H9 (cell line): ENCODE results near the gene UBAC2. TPM values are rescaled to one million over a fixed set of nuclear protein-coding genes. Genes with fewer than 3 reads are reported as not detected.

Experiments
- DNase-seq: peaks from one replicate; pipeline ENCODE4 v3.0.0-alpha.2; 2017
- H2AFZ ChIP-seq: one replicate; pipeline ENCODE4 v1.6.1; 2013; ENCODE audit warnings: mild to moderate bottlenecking, low read length, control low read depth, moderate library complexity
- H2AK5ac ChIP-seq: 2 replicates; pipeline ENCODE4 v1.6.1; 2013; ENCODE audit warnings: low read length, control low read depth, mixed read lengths; ENCODE audit not compliant: insufficient read length
- H2BK120ac ChIP-seq: one replicate; pipeline ENCODE4 v1.6.1; 2013; ENCODE audit warnings: low read depth, mild to moderate bottlenecking, low read length, control low read depth, inconsistent platforms; ENCODE audit not compliant: poor library complexity, severe bottlenecking
- H2BK12ac ChIP-seq: 2 replicates; pipeline ENCODE4 v1.6.1; 2013; ENCODE audit warnings: low read length, control low read depth, mixed read lengths, low read depth; ENCODE audit not compliant: insufficient read length
- H2BK15ac ChIP-seq: 2 replicates; pipeline ENCODE4 v1.6.1; 2013; ENCODE audit warnings: low read depth, low read length, control low read depth
- H2BK20ac ChIP-seq: one replicate; pipeline ENCODE4 v1.6.1; 2013; ENCODE audit warnings: low read depth, mild to moderate bottlenecking, low read length, control low read depth, inconsistent platforms; ENCODE audit not compliant: poor library complexity, severe bottlenecking
- H2BK5ac ChIP-seq: 2 replicates; pipeline ENCODE4 v1.6.1; 2013; ENCODE audit warnings: low read length, control low read depth, mixed read lengths; ENCODE audit not compliant: insufficient read length
- H3K14ac ChIP-seq: 2 replicates; pipeline ENCODE4 v1.6.1; 2013; ENCODE audit warnings: low read length, control low read depth; ENCODE audit not compliant: insufficient read depth
- H3K18ac ChIP-seq: 2 replicates; pipeline ENCODE4 v1.6.1; 2013; ENCODE audit warnings: low read depth, mild to moderate bottlenecking, mixed read lengths, low read length, control low read depth; ENCODE audit not compliant: insufficient read length
- H3K23ac ChIP-seq: 2 replicates; pipeline ENCODE4 v1.6.1; 2013; ENCODE audit warnings: low read length, control low read depth, mixed read lengths, low read depth; ENCODE audit not compliant: insufficient read length
- H3K23me2 ChIP-seq: 2 replicates; pipeline ENCODE4 v1.6.1; 2013; ENCODE audit warnings: low read depth, mild to moderate bottlenecking, mixed read lengths, low read length, control low read depth; ENCODE audit not compliant: insufficient read length, poor library complexity, severe bottlenecking
- H3K27ac ChIP-seq: 2 replicates; pipeline ENCODE4 v1.5.1; 2013; ENCODE audit warnings: low read length, control low read depth, mixed read lengths, low read depth; ENCODE audit not compliant: insufficient read length
- H3K27me3 ChIP-seq: 2 replicates; pipeline ENCODE4 v1.6.1; 2013; ENCODE audit warnings: low read length, control low read depth, inconsistent platforms; ENCODE audit not compliant: insufficient read depth
- H3K4ac ChIP-seq: 2 replicates; pipeline ENCODE4 v1.6.1; 2013; ENCODE audit warnings: low read depth, mild to moderate bottlenecking, control low read depth, inconsistent platforms, low read length, moderate library complexity
- H3K4me1 ChIP-seq: 2 replicates; pipeline ENCODE4 v1.6.1; 2013; ENCODE audit warnings: low read length, control low read depth, inconsistent platforms; ENCODE audit not compliant: insufficient read depth
- H3K4me2 ChIP-seq: 2 replicates; pipeline ENCODE4 v1.6.1; 2013; ENCODE audit warnings: low read length, control low read depth, mixed read lengths; ENCODE audit not compliant: insufficient read length, insufficient read depth
- H3K56ac ChIP-seq: 2 replicates; pipeline ENCODE4 v1.6.1; 2013; ENCODE audit warnings: low read depth, mild to moderate bottlenecking, mixed read lengths, low read length, control low read depth; ENCODE audit not compliant: insufficient read length
- H3K79me1 ChIP-seq: 2 replicates; pipeline ENCODE4 v1.6.1; 2013; ENCODE audit warnings: low read depth, mild to moderate bottlenecking, moderate library complexity, low read length, control low read depth, inconsistent platforms; ENCODE audit not compliant: insufficient read depth, poor library complexity, severe bottlenecking
- H3K79me2 ChIP-seq: 2 replicates; pipeline ENCODE4 v1.6.1; 2013; ENCODE audit warnings: low read length, control low read depth, inconsistent platforms; ENCODE audit not compliant: insufficient read depth
- H3K9ac ChIP-seq: 2 replicates; pipeline ENCODE4 v1.6.1; 2013; ENCODE audit warnings: low read length, control low read depth, mixed read lengths; ENCODE audit not compliant: insufficient read length; ENCODE audit errors: extremely low read depth
- H3K9me3 ChIP-seq: one replicate; pipeline ENCODE4 v1.6.1; 2013; ENCODE audit warnings: low read depth, low read length, inconsistent platforms; ENCODE audit not compliant: control insufficient read depth
- H3T11ph ChIP-seq: one replicate; pipeline ENCODE4 v1.6.1; 2013; ENCODE audit warnings: mild to moderate bottlenecking, low read length, control low read depth, inconsistent platforms
- H4K20me1 ChIP-seq: one replicate; pipeline ENCODE4 v1.6.1; 2013; ENCODE audit not compliant: control insufficient read depth, insufficient read length, insufficient read depth
- H4K5ac ChIP-seq: 2 replicates; pipeline ENCODE4 v1.6.1; 2013; ENCODE audit warnings: low read depth, mild to moderate bottlenecking, mixed read lengths, low read length, control low read depth; ENCODE audit not compliant: insufficient read length
- H4K8ac ChIP-seq: replicated peaks from 2 replicates; pipeline ENCODE4 v1.6.1; 2013; ENCODE audit warnings: low read length, control low read depth, mixed read lengths, low read depth; ENCODE audit not compliant: insufficient read length
- H4K91ac ChIP-seq: 2 replicates; pipeline ENCODE4 v1.6.1; 2013; ENCODE audit warnings: low read depth, mild to moderate bottlenecking, moderate library complexity, mixed read lengths, low read length, control low read depth; ENCODE audit not compliant: insufficient read length
- H3K27ac Mint-ChIP-seq, 3 experiments: 2 replicates in 2 of 3; 3 replicates in 1 of 3; pipeline ENCODE4 v1.8.0; 2020 to 2021; ENCODE audit warnings: mixed read lengths in 3 of 3, mild to moderate bottlenecking in 1 of 3, moderate library complexity in 1 of 3
- H3K27me3 Mint-ChIP-seq: 2 replicates; pipeline ENCODE4 v1.8.0; 2021; ENCODE audit warnings: low read depth, mild to moderate bottlenecking, moderate library complexity, mixed read lengths
- H3K36me3 Mint-ChIP-seq, 3 experiments: 2 replicates in 2 of 3; 3 replicates in 1 of 3; pipeline ENCODE4 v1.8.0; 2020 to 2021; ENCODE audit warnings: low read depth in 3 of 3, mixed read lengths in 3 of 3; ENCODE audit not compliant: insufficient read depth in 1 of 3
- H3K4me1 Mint-ChIP-seq, 2 experiments: 2 replicates each; pipeline ENCODE4 v1.8.0; 2020; ENCODE audit warnings: mixed read lengths in 2 of 2
- H3K4me3 Mint-ChIP-seq, 2 experiments: 2 replicates in 1 of 2; 3 replicates in 1 of 2; pipeline ENCODE4 v1.8.0; 2020 to 2021; ENCODE audit warnings: mild to moderate bottlenecking in 2 of 2, mixed read lengths in 2 of 2, moderate library complexity in 1 of 2
- H3K9me3 Mint-ChIP-seq, 2 experiments: 2 replicates in 1 of 2; 3 replicates in 1 of 2; pipeline ENCODE4 v1.8.0; 2020; ENCODE audit warnings: mild to moderate bottlenecking in 2 of 2, mixed read lengths in 2 of 2, moderate library complexity in 1 of 2
- CTCF ChIP-seq: fragments of 200-600 bp; sonication (generic); conservative IDR thresholded peaks from 3 replicates; pipeline ENCODE4 v1.8.0; 2021; ENCODE audit warnings: antibody characterized with exemption, mild to moderate bottlenecking
- WGBS: extraction: QIAGEN DNeasy Blood & Tissue Kit; methylation state at CpG from one replicate; pipeline ENCODE4 v1.1.7; 2013; ENCODE audit warnings: missing lambda C conversion rate, low lambda C conversion rate, mixed read lengths; ENCODE audit not compliant: insufficient read length; ENCODE audit errors: extremely low coverage; 5-methylcytosine and 5-hydroxymethylcytosine counted together
- total RNA-seq: library from RNA; stranded (reverse); gene quantifications from 2 replicates; pipeline ENCODE4 v1.2.1, GENCODE V29; 2021

UBAC2 gene
- total RNA-seq, 1 experiment from 2014 or later, result 52.3 TPM

GRCh38 chr13:99196466-99197116, 4.1 kb upstream of the UBAC2 start:
- H3K14ac ChIP-seq, result no peak overlapping the region
- H2AFZ ChIP-seq, result no peak overlapping the region
- H3K79me1 ChIP-seq, result no peaks in the 10 kb centered on the region
- H3K27me3 ChIP-seq, result no peaks in the 10 kb centered on the region
- H3K9me3 Mint-ChIP-seq, result no peaks in the 10 kb centered on the region
- H3K4me3 Mint-ChIP-seq, result no peak overlapping the region
- H2AK5ac ChIP-seq, result no peak overlapping the region
- peaks cover 5% of the 10 kb centered on the region for H3K23me2 ChIP-seq
- H3K27ac ChIP-seq, result no peak overlapping the region
- no peak overlapping the region for H3K23ac ChIP-seq
- H4K20me1 ChIP-seq, result no peaks in the 10 kb centered on the region
- peaks cover 4% of the 10 kb centered on the region for H3K27me3 Mint-ChIP-seq
- H2BK12ac ChIP-seq, result no peak overlapping the region
- H3K4me1 Mint-ChIP-seq, result peaks cover 11 to 17% of the 10 kb centered on the region in 2 experiments
- H4K5ac ChIP-seq, result no peak overlapping the region
- peaks cover 0 to 3% (median 0%) of the 10 kb centered on the region in 3 experiments; a peak in 1 of 7 replicates for H3K36me3 Mint-ChIP-seq
- peaks cover 2% of the 10 kb centered on the region; the same call in 1 of the 2 replicates for H3K79me2 ChIP-seq
- H3K4me2 ChIP-seq, result no peak overlapping the region
- H3T11ph ChIP-seq, result no peak overlapping the region
- H3K56ac ChIP-seq, result no peak overlapping the region
- no peak for DNase-seq
- TF ChIP-seq CTCF, result peak; percentile 38; the same call in 2 of the 3 replicates
- no CpG with 5 or more reads among the region's 5 CpGs for WGBS
- H3K27ac Mint-ChIP-seq, result no peak overlapping the region; a peak in 1 of 7 replicates
- no peak overlapping the region for H4K91ac ChIP-seq
- H3K4ac ChIP-seq, result no peak overlapping the region
- H2BK5ac ChIP-seq, result no peak overlapping the region
- no peak overlapping the region for H2BK15ac ChIP-seq
- H2BK120ac ChIP-seq, result no peak overlapping the region
- peaks cover 4% of the 10 kb centered on the region; the same call in 1 of the 2 replicates for H3K4me1 ChIP-seq
- H3K9ac ChIP-seq, result no peak overlapping the region
- H2BK20ac ChIP-seq, result no peak overlapping the region
- H4K8ac ChIP-seq, result no peak overlapping the region
- H3K18ac ChIP-seq, result no peak overlapping the region
- no peaks in the 10 kb centered on the region for H3K9me3 ChIP-seq
